GM18526 (cell line): ENCODE results near the gene GFI1.

Source experiments
- POLR2A ChIP-seq: IDR thresholded peaks from 3 replicates; pipeline ENCODE4 v1.6.1; 2011; ENCODE audit not compliant: insufficient read length; ENCODE audit errors: extremely low read depth

GFI1 gene

GRCh38 chr1:92486251-92487077 is at the start of gene GFI1:
Gene GFI1, minus strand, starts transcription at chr1:92486925. Its CDS starts 3,438 bp downstream, at chr1:92483487.
- TF ChIP-seq POLR2A, result peak; percentile 53

- no peak for TF ChIP-seq POLR2A
Measured at GRCh38 chr1:92527670-92528069, 40.9 kb upstream of the GFI1 start.

GRCh38 chr1:92519043-92519442 is 32.3 kb upstream of the GFI1 start:
- no peak for TF ChIP-seq POLR2A

GRCh38 chr1:92516574-92516973 is 29.8 kb upstream of the GFI1 start:
- TF ChIP-seq POLR2A, result no peak

GRCh38 chr1:92515796-92516201 is 29.1 kb upstream of the GFI1 start:
- TF ChIP-seq POLR2A, result no peak

- TF ChIP-seq POLR2A, result no peak
Measured at GRCh38 chr1:92511541-92511940, 24.8 kb upstream of the GFI1 start.

GRCh38 chr1:92509619-92510018 is 22.9 kb upstream of the GFI1 start:
- TF ChIP-seq POLR2A, result no peak

GRCh38 chr1:92505015-92505692 is 18.4 kb upstream of the GFI1 start:
- no peak for TF ChIP-seq POLR2A

- TF ChIP-seq POLR2A, result no peak
Measured at GRCh38 chr1:92504291-92505014, 17.7 kb upstream of the GFI1 start.

- TF ChIP-seq POLR2A, result no peak
Measured at GRCh38 chr1:92503926-92504285, 17.2 kb upstream of the GFI1 start.

GRCh38 chr1:92503043-92503925 is 16.6 kb upstream of the GFI1 start:
- no peak for TF ChIP-seq POLR2A

- no peak for TF ChIP-seq POLR2A
Measured at GRCh38 chr1:92502247-92502646, 15.5 kb upstream of the GFI1 start.

GRCh38 chr1:92500552-92500951 is 13.8 kb upstream of the GFI1 start:
- no peak for TF ChIP-seq POLR2A

GRCh38 chr1:92495392-92496063 is 8.8 kb upstream of the GFI1 start:
- TF ChIP-seq POLR2A, result no peak
